ENCODE results near the gene PPIF.
A peak's percentile ranks its signal among the peaks of the same experiment; 100 is the strongest.

Gene PPIF

GRCh38 chr10:79391231-79392019, 44.2 kb downstream of the PPIF start:
- Histone ChIP-seq H3K9me3 (replicated peaks in 1 of 2; ENCODE audit: control insufficient read depth in 2 of 2, insufficient read depth in 1 of 2, low read depth in 1 of 2, low read length in 2 of 2) (no peaks in the 10 kb centered on the region), H3K4ac (ENCODE audit: low read length) (no peak overlapping the region), H4K8ac (ENCODE audit: low read depth, low read length) (peak overlapping the region; percentile 45), H2BK15ac (ENCODE audit: low read length) (no peak overlapping the region), H3K23ac (ENCODE audit: low read depth, low read length, poor library complexity) (peak overlapping the region; percentile 62), H4K91ac (ENCODE audit: low read depth, low read length, poor library complexity) (no peak overlapping the region), H3K79me1 (ENCODE audit: low read depth, low read length) (no peaks in the 10 kb centered on the region), H3K18ac (ENCODE audit: low read length) (peak overlapping the region; percentile 52), H3K27me3 (ENCODE audit: control insufficient read depth in 3 of 3, insufficient read depth in 3 of 3, low read depth in 1 of 3, low read length in 3 of 3) (no peaks in the 10 kb centered on the region), H2BK5ac (ENCODE audit: low read length) (peak overlapping the region; percentile 29), H3K14ac (ENCODE audit: low read length) (no peak overlapping the region), H2BK120ac (ENCODE audit: low read depth, low read length) (peak overlapping the region; percentile 75), H3K27ac (replicated peaks; ENCODE audit: low read length) (no peak overlapping the region), H2AK5ac (ENCODE audit: low read depth, low read length) (peak overlapping the region; percentile 70), H2BK12ac (ENCODE audit: low read length) (no peak overlapping the region), H3K4me1 (ENCODE audit: control insufficient read depth in 2 of 2, insufficient read depth in 1 of 2, low read depth in 1 of 2, low read length in 2 of 2) (no peaks in the 10 kb centered on the region), H3K4me2 (ENCODE audit: insufficient read depth, low read length, poor library complexity, severe bottlenecking) (no peak overlapping the region), H3K4me3 (ENCODE audit: low read length in 2 of 2) (no peak overlapping the region), H2AFZ (ENCODE audit: low read length) (no peak overlapping the region), H3K9ac (ENCODE audit: low read depth, low read length, poor library complexity) (peak overlapping the region; percentile 66), H3K36me3 (replicated peaks in 1 of 2; ENCODE audit: control insufficient read depth in 2 of 2, insufficient read depth in 2 of 2, low read length in 2 of 2) (no peaks in the 10 kb centered on the region)
- no peak for DNase-seq (ENCODE audit: low spot score)
- WGBS, 2 donors (ENCODE audit: extremely low coverage in 2 of 2, insufficient read length in 2 of 2, insufficient replicate concordance in 1 of 2), result no CpG with 5 or more reads among the region's 12 CpGs

- Histone ChIP-seq H2BK120ac (ENCODE audit: low read depth, low read length) (peak overlapping the region; percentile 75), H3K27ac (replicated peaks; ENCODE audit: low read length) (no peak overlapping the region), H3K27me3 (ENCODE audit: control insufficient read depth in 3 of 3, insufficient read depth in 3 of 3, low read depth in 1 of 3, low read length in 3 of 3) (no peaks in the 10 kb centered on the region), H3K23ac (ENCODE audit: low read depth, low read length, poor library complexity) (peak overlapping the region; percentile 62), H3K14ac (ENCODE audit: low read length) (peak overlapping the region; percentile 76), H3K79me1 (ENCODE audit: low read depth, low read length) (no peaks in the 10 kb centered on the region), H2BK5ac (ENCODE audit: low read length) (no peak overlapping the region), H3K4me2 (ENCODE audit: insufficient read depth, low read length, poor library complexity, severe bottlenecking) (no peak overlapping the region), H4K91ac (ENCODE audit: low read depth, low read length, poor library complexity) (no peak overlapping the region), H2BK12ac (ENCODE audit: low read length) (no peak overlapping the region), H2BK15ac (ENCODE audit: low read length) (no peak overlapping the region), H2AFZ (ENCODE audit: low read length) (no peak overlapping the region), H3K9me3 (replicated peaks in 1 of 2; ENCODE audit: control insufficient read depth in 2 of 2, insufficient read depth in 1 of 2, low read depth in 1 of 2, low read length in 2 of 2) (no peaks in the 10 kb centered on the region), H4K8ac (ENCODE audit: low read depth, low read length) (peak overlapping the region; percentile 45), H3K18ac (ENCODE audit: low read length) (peak overlapping the region; percentile 52), H3K4me3 (ENCODE audit: low read length in 2 of 2) (no peak overlapping the region), H3K9ac (ENCODE audit: low read depth, low read length, poor library complexity) (peak overlapping the region; percentile 64), H2AK5ac (ENCODE audit: low read depth, low read length) (peak overlapping the region; percentile 70), H3K4ac (ENCODE audit: low read length) (no peak overlapping the region), H3K4me1 (ENCODE audit: control insufficient read depth in 2 of 2, insufficient read depth in 1 of 2, low read depth in 1 of 2, low read length in 2 of 2) (no peaks in the 10 kb centered on the region), H3K36me3 (replicated peaks in 1 of 2; ENCODE audit: control insufficient read depth in 2 of 2, insufficient read depth in 2 of 2, low read length in 2 of 2) (no peaks in the 10 kb centered on the region)
- DNase-seq (ENCODE audit: low spot score), result no peak
- no CpG with 5 or more reads among the region's 14 CpGs for WGBS, 2 donors (ENCODE audit: extremely low coverage in 2 of 2, insufficient read length in 2 of 2, insufficient replicate concordance in 1 of 2)
Measured at GRCh38 chr10:79392020-79392398, 44.7 kb downstream of the PPIF start.

- no peak overlapping the region for H2AK5ac ChIP-seq (ENCODE audit: low read depth, low read length)
- no peak overlapping the region for H3K9ac ChIP-seq (ENCODE audit: low read depth, low read length, poor library complexity)
- H3K14ac ChIP-seq (ENCODE audit: low read length), result peak overlapping the region; percentile 76
- no peaks in the 10 kb centered on the region for H3K79me1 ChIP-seq (ENCODE audit: low read depth, low read length)
- H2BK5ac ChIP-seq (ENCODE audit: low read length), result no peak overlapping the region
- no peaks in the 10 kb centered on the region for H3K36me3 ChIP-seq (replicated peaks in 1 of 2; ENCODE audit: control insufficient read depth in 2 of 2, insufficient read depth in 2 of 2, low read length in 2 of 2)
- no peaks in the 10 kb centered on the region for H3K27me3 ChIP-seq (ENCODE audit: control insufficient read depth in 3 of 3, insufficient read depth in 3 of 3, low read depth in 1 of 3, low read length in 3 of 3)
- no peak overlapping the region for H3K4me3 ChIP-seq (ENCODE audit: low read length in 2 of 2)
- no peak overlapping the region for H2AFZ ChIP-seq (ENCODE audit: low read length)
- no peak for DNase-seq (ENCODE audit: low spot score)
- no peak overlapping the region for H4K8ac ChIP-seq (ENCODE audit: low read depth, low read length)
- no peak overlapping the region for H3K18ac ChIP-seq (ENCODE audit: low read length)
- H3K4me1 ChIP-seq (ENCODE audit: control insufficient read depth in 2 of 2, insufficient read depth in 1 of 2, low read depth in 1 of 2, low read length in 2 of 2), result peaks cover 0 to under 1% of the 10 kb centered on the region in 2 donors
- no CpG with 5 or more reads among the region's 6 CpGs for WGBS, 2 donors (ENCODE audit: extremely low coverage in 2 of 2, insufficient read length in 2 of 2, insufficient replicate concordance in 1 of 2)
- H2BK120ac ChIP-seq (ENCODE audit: low read depth, low read length), result no peak overlapping the region
- no peak overlapping the region for H3K4ac ChIP-seq (ENCODE audit: low read length)
- H3K9me3 ChIP-seq (replicated peaks in 1 of 2; ENCODE audit: control insufficient read depth in 2 of 2, insufficient read depth in 1 of 2, low read depth in 1 of 2, low read length in 2 of 2), result no peaks in the 10 kb centered on the region
- H3K23ac ChIP-seq (ENCODE audit: low read depth, low read length, poor library complexity), result no peak overlapping the region
- H3K4me2 ChIP-seq (ENCODE audit: insufficient read depth, low read length, poor library complexity, severe bottlenecking), result no peak overlapping the region
- H4K91ac ChIP-seq (ENCODE audit: low read depth, low read length, poor library complexity), result no peak overlapping the region
- H3K27ac ChIP-seq (replicated peaks; ENCODE audit: low read length), result no peak overlapping the region
- H2BK15ac ChIP-seq (ENCODE audit: low read length), result no peak overlapping the region
- no peak overlapping the region for H2BK12ac ChIP-seq (ENCODE audit: low read length)
Measured at GRCh38 chr10:79392506-79393176, 45.4 kb downstream of the PPIF start.

- peaks cover 3 to 8% of the 10 kb centered on the region in 2 donors for H3K4me1 ChIP-seq (ENCODE audit: control insufficient read depth in 2 of 2, insufficient read depth in 1 of 2, low read depth in 1 of 2, low read length in 2 of 2)
- H3K79me1 ChIP-seq (ENCODE audit: low read depth, low read length), result no peaks in the 10 kb centered on the region
- WGBS, 2 donors (ENCODE audit: extremely low coverage in 2 of 2, insufficient read length in 2 of 2, insufficient replicate concordance in 1 of 2), result no CpG with 5 or more reads among the region's 4 CpGs
- H3K4me2 ChIP-seq (ENCODE audit: insufficient read depth, low read length, poor library complexity, severe bottlenecking), result no peak overlapping the region
- no peaks in the 10 kb centered on the region for H3K36me3 ChIP-seq (replicated peaks in 1 of 2; ENCODE audit: control insufficient read depth in 2 of 2, insufficient read depth in 2 of 2, low read length in 2 of 2)
- H3K18ac ChIP-seq (ENCODE audit: low read length), result no peak overlapping the region
- no peak overlapping the region for H3K4ac ChIP-seq (ENCODE audit: low read length)
- H3K14ac ChIP-seq (ENCODE audit: low read length), result no peak overlapping the region
- H3K9me3 ChIP-seq (replicated peaks in 1 of 2; ENCODE audit: control insufficient read depth in 2 of 2, insufficient read depth in 1 of 2, low read depth in 1 of 2, low read length in 2 of 2), result no peaks in the 10 kb centered on the region
- no peak overlapping the region for H3K4me3 ChIP-seq (ENCODE audit: low read length in 2 of 2)
- no peak overlapping the region for H2BK15ac ChIP-seq (ENCODE audit: low read length)
- H4K91ac ChIP-seq (ENCODE audit: low read depth, low read length, poor library complexity), result no peak overlapping the region
- no peak overlapping the region for H2BK120ac ChIP-seq (ENCODE audit: low read depth, low read length)
- H2BK12ac ChIP-seq (ENCODE audit: low read length), result no peak overlapping the region
- no peak overlapping the region for H3K23ac ChIP-seq (ENCODE audit: low read depth, low read length, poor library complexity)
- no peak overlapping the region for H4K8ac ChIP-seq (ENCODE audit: low read depth, low read length)
- H2AFZ ChIP-seq (ENCODE audit: low read length), result no peak overlapping the region
- no peak overlapping the region for H2AK5ac ChIP-seq (ENCODE audit: low read depth, low read length)
- H3K27me3 ChIP-seq (ENCODE audit: control insufficient read depth in 3 of 3, insufficient read depth in 3 of 3, low read depth in 1 of 3, low read length in 3 of 3), result no peaks in the 10 kb centered on the region
- DNase-seq (ENCODE audit: low spot score), result no peak
- H3K27ac ChIP-seq (replicated peaks; ENCODE audit: low read length), result no peak overlapping the region
- no peak overlapping the region for H2BK5ac ChIP-seq (ENCODE audit: low read length)
- no peak overlapping the region for H3K9ac ChIP-seq (ENCODE audit: low read depth, low read length, poor library complexity)
Measured at GRCh38 chr10:79393221-79393923, 46.1 kb downstream of the PPIF start.
